ENCODE data around the gene ARR3.
A peak's percentile ranks its signal among the peaks of the same experiment; 100 is the strongest.
"Not testable (repeated sequence)": the region's sequence is repeated elsewhere in the genome, so short reads cannot be mapped to it uniquely, and the experiment has no call there.

Gene ARR3

DNA sequence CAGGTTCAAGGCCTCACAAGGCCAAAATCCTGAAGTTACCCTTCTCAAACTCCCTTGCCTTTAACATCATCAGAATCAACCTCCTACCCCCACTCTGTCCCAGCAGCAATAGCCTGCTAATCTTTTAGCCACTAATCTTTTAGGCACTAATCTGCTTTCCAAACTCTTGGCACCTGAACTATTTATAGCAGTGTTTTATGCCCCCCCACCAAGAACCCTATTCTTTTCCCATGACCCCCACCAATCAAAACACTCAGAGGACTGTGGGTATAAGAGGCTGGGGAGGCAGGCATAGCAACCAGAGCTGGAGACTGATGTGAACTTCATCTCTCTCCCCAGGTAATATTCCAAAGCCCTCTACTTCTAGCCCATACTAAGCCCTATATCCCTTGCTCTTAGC, at the start of gene ARR3:
Gene ARR3 (plus strand): TSS at position 301 of the 400 bp plus-strand sequence. CDS start 1,052 bp downstream, outside the sequence.
- no peak for DNase-seq (ENCODE audit: low read depth)

GRCh38 chrX:70219938-70220764, 48.0 kb upstream of the ARR3 start:
- DNase-seq (ENCODE audit: low read depth) = peak; percentile 44

DNA sequence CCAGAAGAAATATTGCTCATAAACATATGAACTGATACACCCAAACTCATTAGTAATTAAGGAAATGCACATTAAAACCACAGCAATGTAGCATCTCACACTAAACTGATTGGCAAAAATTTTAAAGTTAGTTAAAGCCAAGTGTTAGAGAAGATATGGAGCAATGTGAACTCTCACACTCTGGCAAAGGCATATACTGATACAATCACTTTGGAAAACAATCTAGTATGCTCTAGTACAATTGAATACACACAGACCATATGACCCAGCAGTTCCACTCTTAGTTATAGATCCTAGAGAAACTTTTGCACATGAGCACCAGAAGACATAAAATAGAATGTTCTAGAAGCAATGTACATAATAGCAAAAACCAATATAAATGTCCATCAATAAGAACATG, 42.1 kb upstream of the ARR3 start:
- DNase-seq (ENCODE audit: low read depth) = no peak

DNA sequence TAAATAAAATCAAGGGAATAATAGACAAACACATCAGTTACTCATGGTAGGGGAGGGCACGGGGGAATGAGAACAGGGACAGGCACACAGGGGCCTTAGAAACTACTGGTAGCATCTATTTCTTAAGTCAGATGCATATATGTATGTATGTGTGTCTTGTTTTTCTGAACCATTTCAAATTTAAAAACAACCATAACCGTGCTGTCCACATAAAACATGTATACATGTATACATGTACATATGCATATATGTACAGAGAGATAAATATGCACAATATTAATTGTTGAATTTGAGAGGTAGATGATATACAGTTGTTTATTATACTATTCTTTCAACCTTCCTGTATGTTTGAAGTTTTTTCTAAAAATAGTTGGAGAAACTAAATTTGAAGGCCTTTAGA, 41.4 kb upstream of the ARR3 start:
- no peak for DNase-seq (ENCODE audit: low read depth)

DNA sequence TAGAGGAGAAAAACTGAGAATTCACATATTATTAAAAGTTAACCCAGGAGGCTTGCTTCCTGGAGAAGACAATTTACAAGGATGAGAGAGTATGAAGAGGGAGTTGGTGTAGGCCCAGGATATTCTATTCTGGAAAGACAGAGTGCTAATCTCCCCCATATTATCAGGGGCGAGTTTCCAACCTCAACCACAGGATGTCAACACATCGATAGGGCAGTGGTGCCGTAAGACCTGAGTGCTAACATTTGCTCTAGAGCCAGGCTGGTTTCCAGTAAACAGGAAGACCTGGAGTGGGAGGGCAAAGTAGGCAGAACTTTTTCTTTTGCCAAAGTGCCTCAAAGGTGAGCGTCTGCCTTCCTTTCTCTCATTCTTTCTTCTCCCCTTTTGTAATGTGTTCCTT, 36.5 kb upstream of the ARR3 start:
- no peak for DNase-seq (ENCODE audit: low read depth)

GRCh38 chrX:70234355-70234754, 33.8 kb upstream of the ARR3 start, which contains the start of gene AWAT1:
Gene AWAT1, plus strand, starts transcription at chrX:70234655. Its CDS starts 41 bp downstream, at chrX:70234696.
- no peak for DNase-seq (ENCODE audit: low read depth)

GRCh38 chrX:70240751-70241150, 27.4 kb upstream of the ARR3 start:
- no peak for DNase-seq (ENCODE audit: low read depth)

- no peak for DNase-seq (ENCODE audit: low read depth)
Observed at GRCh38 chrX:70241501-70241900, 26.6 kb upstream of the ARR3 start.

DNA sequence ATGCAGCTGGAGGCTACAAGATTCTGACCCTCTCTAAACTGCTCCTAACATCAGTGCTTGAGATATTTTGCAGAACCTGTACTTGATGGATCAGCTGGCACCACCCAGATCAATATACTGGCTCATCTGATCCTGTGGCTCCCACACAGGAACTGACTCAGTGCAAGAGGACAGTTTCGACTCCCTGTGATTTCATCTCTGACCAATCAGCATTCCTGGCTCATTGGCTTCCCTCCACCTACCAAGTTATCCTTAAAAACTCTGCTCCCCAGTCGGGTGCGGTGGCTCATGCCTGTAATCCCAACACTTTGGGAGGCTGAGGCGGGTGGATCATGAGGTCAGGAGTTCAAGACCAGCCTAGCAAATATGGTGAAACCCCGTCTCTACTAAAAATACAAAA, 24.5 kb upstream of the ARR3 start:
- not testable (repeated sequence) for DNase-seq (ENCODE audit: low read depth)

DNA sequence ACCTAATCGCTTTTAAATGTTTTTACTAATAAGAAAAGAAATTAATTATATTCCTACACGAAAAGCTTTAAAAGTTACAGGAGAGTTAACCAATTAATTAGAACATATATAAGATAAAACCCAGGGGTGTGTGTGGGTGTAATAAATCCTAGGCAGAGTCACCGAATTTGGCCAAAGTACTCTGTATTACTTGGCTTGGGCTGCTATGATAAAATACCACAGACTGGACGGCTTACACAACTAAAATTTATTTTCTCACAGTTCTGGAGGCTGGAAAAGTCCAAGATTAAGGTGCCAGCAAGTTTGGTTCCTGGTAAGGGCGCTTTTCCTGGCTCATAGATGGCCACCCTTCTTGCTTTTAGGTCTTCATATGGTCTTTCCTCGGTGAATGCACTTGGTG, 23.3 kb upstream of the ARR3 start:
- no peak for DNase-seq (ENCODE audit: low read depth)

DNA sequence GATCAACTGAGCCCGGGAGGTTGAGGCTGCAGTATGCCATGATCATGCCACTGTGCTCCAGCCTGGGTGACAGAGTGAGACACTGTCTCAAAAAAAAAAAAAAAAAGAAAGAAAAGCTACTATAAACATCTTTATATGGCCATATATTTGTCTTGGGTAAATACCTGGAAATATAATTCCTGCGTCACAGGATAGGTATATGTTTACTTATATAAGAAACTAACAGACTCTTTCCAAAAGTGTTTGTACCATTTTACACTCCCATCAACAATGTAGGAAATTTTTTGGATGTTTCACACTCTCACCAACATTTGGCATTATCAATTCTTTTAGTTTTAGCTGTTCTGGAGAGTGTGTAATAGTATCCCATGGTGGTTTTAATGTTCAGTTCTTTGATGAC, 20.9 kb upstream of the ARR3 start:
- DNase-seq (ENCODE audit: low read depth) = no peak

GRCh38 chrX:70252491-70252890, 15.6 kb upstream of the ARR3 start:
- no peak for DNase-seq (ENCODE audit: low read depth)

DNA sequence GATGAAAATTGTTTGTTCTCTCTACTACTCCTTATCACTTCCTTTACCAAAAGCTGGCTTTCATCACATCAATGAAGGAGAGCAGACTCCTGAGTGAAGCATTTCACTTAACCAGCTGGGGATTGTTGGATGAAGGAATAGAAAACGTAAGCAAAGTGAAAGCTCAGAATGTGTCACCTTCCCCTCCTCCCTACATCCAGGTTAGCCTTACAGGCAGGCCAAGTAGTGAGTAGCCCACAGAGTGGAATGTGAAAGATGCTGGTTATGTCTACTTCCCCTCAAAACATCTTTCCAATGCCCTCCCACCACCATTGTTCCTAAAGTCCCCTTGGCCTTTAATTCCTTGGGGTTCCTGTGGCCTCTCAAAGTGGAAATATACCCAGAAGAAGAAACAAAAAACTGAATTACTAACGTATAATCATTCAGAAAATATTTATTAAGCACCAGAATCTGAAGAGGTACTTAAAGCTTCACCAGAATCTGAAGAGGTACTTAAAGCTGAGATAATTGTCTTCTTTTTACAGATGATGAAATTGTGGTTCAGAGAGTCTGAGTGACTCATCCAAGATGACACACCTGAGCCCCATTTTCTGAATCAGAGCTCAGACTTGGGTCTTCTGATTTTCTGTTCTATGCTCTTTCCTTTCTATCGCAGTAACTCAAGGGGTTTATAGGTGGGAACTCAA, 14.6 kb upstream of the ARR3 start:
- peak; percentile 7 for DNase-seq (ENCODE audit: low read depth)

DNA sequence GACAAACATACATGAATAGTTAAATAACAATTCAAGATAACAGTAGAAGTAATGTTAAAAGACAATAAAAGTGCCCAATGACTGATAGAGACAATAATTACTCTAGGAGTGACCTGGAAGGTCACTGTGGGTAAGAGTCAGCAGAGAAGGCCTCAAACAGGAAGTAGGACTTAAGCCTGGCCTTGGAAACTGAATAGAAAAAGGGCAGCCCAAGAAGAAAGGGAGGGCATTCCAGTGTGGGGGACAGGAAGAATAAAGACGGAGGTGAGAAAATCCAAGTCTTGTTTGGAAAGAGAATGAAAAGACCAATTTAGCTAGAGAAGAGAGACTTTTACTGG, 14.1 kb upstream of the ARR3 start:
- no peak for DNase-seq (ENCODE audit: low read depth)

DNA sequence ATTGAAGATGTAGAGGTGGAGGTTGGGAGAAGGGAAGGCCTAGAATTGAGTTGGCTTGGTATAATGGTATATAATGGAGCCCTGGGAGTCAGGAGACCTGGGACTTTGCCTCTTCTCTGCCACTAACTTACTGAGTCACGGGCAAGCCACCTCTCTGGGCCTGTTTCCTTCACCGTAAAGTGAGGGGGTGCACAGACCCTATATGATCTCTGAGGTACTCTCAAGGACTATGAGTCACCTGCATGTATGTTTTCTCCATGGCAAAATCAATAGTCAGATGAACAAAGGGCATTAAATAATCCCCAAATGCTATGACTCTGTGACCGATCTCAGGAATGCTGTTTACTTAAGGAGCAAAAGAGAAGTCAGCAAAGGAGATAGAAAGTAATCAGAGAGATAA, 13.2 kb upstream of the ARR3 start:
- DNase-seq (ENCODE audit: low read depth) = no peak

- DNase-seq (ENCODE audit: low read depth) = no peak
Observed at GRCh38 chrX:70255452-70255851, 12.7 kb upstream of the ARR3 start.

DNA sequence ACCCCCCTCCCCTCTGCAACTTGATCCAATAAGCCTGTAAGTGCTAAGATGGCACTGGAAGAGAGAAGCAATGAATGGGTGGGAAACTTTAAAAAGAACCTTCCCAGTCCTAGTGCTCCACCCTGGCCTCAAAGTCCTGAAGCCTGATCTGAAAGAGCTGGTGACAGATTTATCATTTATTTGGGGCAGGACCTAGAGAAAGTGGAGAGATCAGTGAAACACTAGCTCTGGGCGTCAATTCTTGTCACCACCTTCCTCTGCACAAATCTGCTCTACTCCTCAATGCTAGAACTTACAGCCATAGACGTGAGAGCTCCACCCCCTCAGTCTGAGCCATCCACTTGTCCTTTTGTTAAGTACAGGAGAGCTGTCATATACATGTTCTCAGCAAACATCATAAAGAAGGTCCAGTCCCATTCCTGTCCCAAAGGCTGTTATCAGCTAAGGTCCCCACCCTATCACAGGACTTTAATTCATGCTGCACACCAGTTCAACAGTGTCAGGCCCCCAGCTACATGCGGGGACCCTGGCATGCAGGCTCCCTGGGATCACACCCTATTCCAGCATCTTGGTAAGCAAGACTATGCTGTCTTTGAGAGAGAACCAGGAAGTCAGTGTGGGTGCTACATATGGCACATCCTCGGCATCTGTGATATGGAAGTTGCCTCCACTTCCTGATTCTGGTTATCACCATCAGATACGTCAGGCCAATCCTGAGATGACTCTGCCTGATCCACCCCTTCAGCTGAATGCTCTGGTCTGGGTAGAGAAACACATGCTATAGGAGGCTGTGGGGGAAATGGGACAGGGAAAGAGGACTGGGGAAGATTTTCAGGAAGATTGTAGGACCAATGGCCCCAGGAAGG, 10.5 kb upstream of the ARR3 start:
- DNase-seq (ENCODE audit: low read depth) = no peak

DNA sequence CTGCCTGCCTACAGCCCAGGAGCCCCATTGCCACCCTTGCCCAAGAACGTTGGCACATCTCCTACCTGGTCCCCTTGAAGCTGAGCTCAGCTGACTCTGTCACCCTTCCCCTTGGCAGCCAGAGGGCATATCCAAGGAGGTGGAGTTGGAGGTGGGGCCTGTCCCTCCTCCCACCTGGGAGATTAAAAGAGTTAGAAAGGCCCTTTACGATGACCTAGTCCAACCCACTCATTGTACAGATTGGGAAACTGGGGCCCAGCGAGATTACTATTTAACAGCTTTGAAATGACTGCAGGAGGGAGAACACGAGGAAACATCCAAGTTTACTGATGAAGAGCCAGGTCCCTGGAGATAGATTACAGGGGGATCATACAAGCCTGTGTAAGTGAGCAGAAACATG, 8.0 kb upstream of the ARR3 start, which contains the start of gene P2RY4:
Gene P2RY4 (minus strand): TSS at position 101 of the 400 bp plus-strand sequence. CDS start 580 bp downstream, outside the sequence.
- no peak for DNase-seq (ENCODE audit: low read depth)

- peak; percentile 29 for DNase-seq (ENCODE audit: low read depth)
Observed at GRCh38 chrX:70262952-70263567, 5.1 kb upstream of the ARR3 start.

- DNase-seq (ENCODE audit: low read depth) = peak; percentile 9
Observed at GRCh38 chrX:70264784-70265183, 3.4 kb upstream of the ARR3 start.

DNA sequence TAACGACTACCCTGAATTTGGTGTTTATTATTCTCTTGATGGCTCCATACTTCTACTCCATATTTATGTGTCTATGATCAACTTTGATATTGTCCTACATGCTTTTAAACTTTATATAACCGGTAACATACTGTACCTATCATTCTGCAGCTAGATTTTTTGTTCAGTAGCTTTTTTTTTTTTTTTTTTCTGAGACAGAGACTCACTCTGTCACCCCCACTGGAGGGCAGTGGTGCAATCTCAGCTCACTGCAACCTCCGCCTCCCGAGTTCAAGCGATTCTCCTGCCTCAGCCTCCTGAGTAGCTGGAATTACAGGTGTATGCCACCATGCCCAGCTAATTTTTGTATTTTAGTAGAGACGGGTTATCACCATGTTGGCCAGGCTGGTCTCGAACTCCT, 5.9 kb downstream of the ARR3 start:
- not testable (repeated sequence) for DNase-seq (ENCODE audit: low read depth)

- DNase-seq (ENCODE audit: low read depth) = no peak
Observed at GRCh38 chrX:70279081-70279480, 10.9 kb downstream of the ARR3 start.

Measured in iris pigment epithelial cell (primary cell).